ENCODE results near the gene CAVIN1.

Gene CAVIN1

GRCh38 chr17:42386777-42387657, 36.0 kb downstream of the CAVIN1 start (continued):
- no peak for TF ChIP-seq ZNF19 (tag by site-specific recombination; IDR thresholded peaks at IDR 0.05; ENCODE audit: low read depth)
- TF ChIP-seq KLF16 (tag by site-specific recombination; IDR thresholded peaks at IDR 0.05), result 0 out of 2 replicates have a peak, but pooled peaks have one; percentile 9

DNA sequence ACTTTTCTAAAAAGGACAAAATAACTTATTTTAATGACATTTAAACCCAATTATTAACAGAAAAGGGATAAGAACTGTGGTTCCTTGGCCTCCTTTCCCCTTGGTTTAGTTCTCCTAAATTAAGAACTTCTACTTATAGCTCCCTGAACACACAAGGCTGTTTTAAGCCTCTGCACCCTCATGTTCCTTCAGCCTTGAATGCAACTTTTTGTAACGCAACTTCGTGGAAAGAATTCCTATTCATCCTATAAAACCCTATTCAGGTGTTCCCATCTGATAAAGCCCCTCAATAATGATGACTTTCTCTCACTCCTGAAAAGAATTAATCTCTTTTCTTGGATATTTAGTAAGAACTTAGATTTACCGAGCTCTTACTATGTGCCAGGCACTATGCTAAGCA, 41.2 kb downstream of the CAVIN1 start:
- no peak overlapping the region for H3K27ac ChIP-seq (ENCODE audit: extremely low read depth, low read depth, low read length)
- no peaks in the 10 kb centered on the region for H3K9me3 ChIP-seq (ENCODE audit: control insufficient read depth, insufficient read depth, low read depth, low read length)
- no peak overlapping the region for H3K4me3 ChIP-seq (ENCODE audit: low read depth, low read length)
- peak; percentile 89 for TF ChIP-seq ZFP3 (tag by site-specific recombination; IDR thresholded peaks at IDR 0.05; ENCODE audit: low read depth)
- no peak for TF ChIP-seq ZNF121 (tag by site-specific recombination; IDR thresholded peaks at IDR 0.05)
- no peak for TF ChIP-seq ZNF560 (tag by site-specific recombination; IDR thresholded peaks at IDR 0.05; ENCODE audit: borderline replicate concordance)
- TF ChIP-seq ZNF354C (tag by site-specific recombination; IDR thresholded peaks at IDR 0.05; ENCODE audit: borderline replicate concordance, low read depth), result no peak
- TF ChIP-seq ZNF664 (tag by site-specific recombination; IDR thresholded peaks at IDR 0.05), result no peak
- ChIA-PET POLR2A (interaction anchor here (0.8 kb wide), 1 partner anchor 15 kb away, joined by 6 read pairs; no protein-coding TSS in a partner anchor), CTCF (interaction anchor here (0.7 kb wide), 1 partner anchor 82 kb away, joined by 3 read pairs; no protein-coding TSS in a partner anchor)
- peaks cover 16% of the 10 kb centered on the region for H3K4me1 ChIP-seq (ENCODE audit: control insufficient read depth, insufficient read depth, low read length)
- H3K36me3 ChIP-seq (ENCODE audit: control insufficient read depth in 2 of 2, insufficient read depth in 1 of 2, low read length in 2 of 2), result peaks cover 0 to 5% of the 10 kb centered on the region in 2 experiments; a peak in 2 of 3 replicates

DNA sequence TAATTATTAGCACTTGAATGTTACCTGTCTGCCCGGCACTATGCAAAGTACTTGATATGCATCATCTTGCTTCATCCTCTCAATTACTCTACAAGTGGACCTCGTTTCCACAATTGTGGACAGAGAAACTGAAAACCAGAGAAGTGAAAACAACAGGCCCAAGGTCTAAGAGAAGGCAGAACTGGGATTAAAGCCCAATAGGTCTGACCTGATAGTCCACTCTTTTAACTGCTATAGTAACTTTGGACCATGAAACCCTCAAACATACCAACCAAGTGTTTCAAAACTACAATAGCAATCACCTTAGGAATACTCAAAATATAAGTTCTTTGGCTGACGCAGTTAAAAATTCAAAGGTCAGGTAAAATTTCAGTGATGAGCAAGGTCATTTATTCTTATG, 42.1 kb downstream of the CAVIN1 start:
- H3K9me3 ChIP-seq (ENCODE audit: control insufficient read depth, insufficient read depth, low read depth, low read length), result no peaks in the 10 kb centered on the region
- POLR2A ChIA-PET, result no interaction called here
- no peak overlapping the region for H3K4me3 ChIP-seq (ENCODE audit: low read depth, low read length)
- H3K27ac ChIP-seq (ENCODE audit: extremely low read depth, low read depth, low read length), result no peak overlapping the region
- peaks cover 0 to 5% of the 10 kb centered on the region in 2 experiments; a peak in 2 of 3 replicates for H3K36me3 ChIP-seq (ENCODE audit: control insufficient read depth in 2 of 2, insufficient read depth in 1 of 2, low read length in 2 of 2)
- peaks cover 12% of the 10 kb centered on the region; the same call in 1 of the 2 replicates for H3K4me1 ChIP-seq (ENCODE audit: control insufficient read depth, insufficient read depth, low read length)
- CTCF ChIA-PET, result no interaction called here
- no peak for TF ChIP-seq ZNF324 (tag by site-specific recombination; IDR thresholded peaks at IDR 0.05)
- TF ChIP-seq, protein P1, sequence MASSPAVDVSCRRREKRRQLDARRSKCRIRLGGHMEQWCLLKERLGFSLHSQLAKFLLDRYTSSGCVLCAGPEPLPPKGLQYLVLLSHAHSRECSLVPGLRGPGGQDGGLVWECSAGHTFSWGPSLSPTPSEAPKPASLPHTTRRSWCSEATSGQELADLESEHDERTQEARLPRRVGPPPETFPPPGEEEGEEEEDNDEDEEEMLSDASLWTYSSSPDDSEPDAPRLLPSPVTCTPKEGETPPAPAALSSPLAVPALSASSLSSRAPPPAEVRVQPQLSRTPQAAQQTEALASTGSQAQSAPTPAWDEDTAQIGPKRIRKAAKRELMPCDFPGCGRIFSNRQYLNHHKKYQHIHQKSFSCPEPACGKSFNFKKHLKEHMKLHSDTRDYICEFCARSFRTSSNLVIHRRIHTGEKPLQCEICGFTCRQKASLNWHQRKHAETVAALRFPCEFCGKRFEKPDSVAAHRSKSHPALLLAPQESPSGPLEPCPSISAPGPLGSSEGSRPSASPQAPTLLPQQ (tag by site-specific recombination; IDR thresholded peaks at IDR 0.05), result no peak
- TF ChIP-seq KLF8 (tag by site-specific recombination; IDR thresholded peaks at IDR 0.05), result no peak
- TF ChIP-seq, protein P2, sequence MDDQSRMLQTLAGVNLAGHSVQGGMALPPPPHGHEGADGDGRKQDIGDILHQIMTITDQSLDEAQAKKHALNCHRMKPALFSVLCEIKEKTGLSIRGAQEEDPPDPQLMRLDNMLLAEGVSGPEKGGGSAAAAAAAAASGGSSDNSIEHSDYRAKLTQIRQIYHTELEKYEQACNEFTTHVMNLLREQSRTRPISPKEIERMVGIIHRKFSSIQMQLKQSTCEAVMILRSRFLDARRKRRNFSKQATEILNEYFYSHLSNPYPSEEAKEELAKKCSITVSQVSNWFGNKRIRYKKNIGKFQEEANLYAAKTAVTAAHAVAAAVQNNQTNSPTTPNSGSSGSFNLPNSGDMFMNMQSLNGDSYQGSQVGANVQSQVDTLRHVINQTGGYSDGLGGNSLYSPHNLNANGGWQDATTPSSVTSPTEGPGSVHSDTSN (CRISPR knock-in tag; IDR thresholded peaks at IDR 0.05), result no peak
- no peak for TF ChIP-seq REST (tag by site-specific recombination; IDR thresholded peaks at IDR 0.05)
- no peak for TF ChIP-seq ZNF335 (tag by site-specific recombination; conservative IDR thresholded peaks at IDR 0.05)
- no peak for TF ChIP-seq ZNF626 (tag by site-specific recombination; IDR thresholded peaks at IDR 0.05)
- no peak for TF ChIP-seq IKZF3 (tag by site-specific recombination; IDR thresholded peaks at IDR 0.05)
- no peak for TF ChIP-seq FEZF1 (tag by site-specific recombination; IDR thresholded peaks at IDR 0.05)
- no peak for TF ChIP-seq ZNF266 (tag by site-specific recombination; IDR thresholded peaks at IDR 0.05; ENCODE audit: low read depth)
- no peak for TF ChIP-seq ZBTB48 (tag by site-specific recombination; IDR thresholded peaks at IDR 0.05)
- no peak for TF ChIP-seq KLF17 (tag by site-specific recombination; IDR thresholded peaks at IDR 0.05)
- TF ChIP-seq ZNF132 (tag by site-specific recombination; IDR thresholded peaks at IDR 0.05; ENCODE audit: borderline replicate concordance), result no peak
- TF ChIP-seq SCRT2 (tag by site-specific recombination; IDR thresholded peaks at IDR 0.05), result no peak
- TF ChIP-seq ZNF707 (tag by site-specific recombination; IDR thresholded peaks at IDR 0.05), result no peak

All from HEK293 (cell line).